ENCODE measurements around the gene MED8. TPM values are rescaled to one million over a fixed set of nuclear protein-coding genes. Genes with fewer than 3 reads are reported as not detected.

The MED8 gene
- polyA plus RNA-seq, 1 experiment: 52.0 TPM

GRCh38 chr1:43359696-43360095, 29.9 kb downstream of the MED8 start:
- peaks cover 17% of the 10 kb centered on the region for H3K36me3 ChIP-seq (ENCODE audit: control insufficient read depth, insufficient read depth, low read length)
- peak overlapping the region; percentile 57 for H3K4me3 ChIP-seq (ENCODE audit: low read depth, low read length)
- ChIA-PET CTCF (no interaction called here), POLR2A (no interaction called here)
- TF ChIP-seq CTCF (IDR thresholded peaks at IDR 0.05; ENCODE audit: insufficient read depth, low read depth, low read length): no peak
- DNase-seq (ENCODE audit: low read depth): no peak
- H3K27me3 ChIP-seq (ENCODE audit: control insufficient read depth, insufficient read depth, low read length): no peaks in the 10 kb centered on the region

- Histone ChIP-seq H3K27me3 (ENCODE audit: control insufficient read depth, insufficient read depth, low read length) (no peaks in the 10 kb centered on the region), H3K4me3 (ENCODE audit: low read depth, low read length) (peak within 1 kb of the TSS; percentile 57), H3K36me3 (ENCODE audit: control insufficient read depth, insufficient read depth, low read length) (peaks cover 12% of the 10 kb centered on the region)
- ChIA-PET POLR2A (interaction anchor here (0.7 kb wide), 2 partner anchors 31 to 90 kb away, joined by 6 to 7 read pairs; partner anchors contain the start of genes MED8 and SZT2), CTCF (interaction anchor here (0.7 to 2.3 kb wide), 9 partner anchors 9 to 132 kb away, joined by 3 to 9 read pairs (median 4); partner anchors contain the start of gene C1orf210)
- peak; percentile 78 for DNase-seq (ENCODE audit: low read depth)
- no peak for TF ChIP-seq CTCF (IDR thresholded peaks at IDR 0.05; ENCODE audit: insufficient read depth, low read depth, low read length)
Observed at GRCh38 chr1:43358746-43359693, 30.6 kb downstream of the MED8 start, which contains the start of gene CDC20. Gene CDC20, plus strand, starts transcription at chr1:43358981. Its CDS starts 235 bp downstream, at chr1:43359216.

- H3K4me3 ChIP-seq (ENCODE audit: low read depth, low read length): peak overlapping the region; percentile 57
- H3K36me3 ChIP-seq (ENCODE audit: control insufficient read depth, insufficient read depth, low read length): peaks cover 6% of the 10 kb centered on the region
- DNase-seq (ENCODE audit: low read depth): no peak
- ChIA-PET CTCF (interaction anchor here (0.7 to 2.3 kb wide), 12 partner anchors 9 to 131 kb away, joined by 3 to 9 read pairs (median 3); partner anchors contain the start of gene C1orf210), POLR2A (interaction anchor here (0.5 to 0.7 kb wide), 3 partner anchors 31 to 125 kb away, joined by 3 to 7 read pairs (median 6); partner anchors contain the start of genes MED8 and SZT2)
- peak; percentile 64 for TF ChIP-seq CTCF (IDR thresholded peaks at IDR 0.05; ENCODE audit: insufficient read depth, low read depth, low read length)
- no peaks in the 10 kb centered on the region for H3K27me3 ChIP-seq (ENCODE audit: control insufficient read depth, insufficient read depth, low read length)
Observed at GRCh38 chr1:43358121-43358745, 31.4 kb downstream of the MED8 start.

- peaks cover 1% of the 10 kb centered on the region; the same call in 1 of the 2 replicates for H3K36me3 ChIP-seq (ENCODE audit: control insufficient read depth, insufficient read depth, low read length)
- no peak for TF ChIP-seq CTCF (IDR thresholded peaks at IDR 0.05; ENCODE audit: insufficient read depth, low read depth, low read length)
- CTCF ChIA-PET: interaction anchor here (1.1 to 2.3 kb wide), 2 partner anchors 33 to 127 kb away, joined by 3 to 9 read pairs; no protein-coding TSS in a partner anchor
- POLR2A ChIA-PET: no interaction called here
- DNase-seq (ENCODE audit: low read depth): no peak
- no peaks in the 10 kb centered on the region for H3K27me3 ChIP-seq (ENCODE audit: control insufficient read depth, insufficient read depth, low read length)
- no peak overlapping the region for H3K4me3 ChIP-seq (ENCODE audit: low read depth, low read length)
Observed at GRCh38 chr1:43357251-43357650, 32.3 kb downstream of the MED8 start.

GRCh38 chr1:43354936-43355335, 34.7 kb downstream of the MED8 start:
- CTCF ChIA-PET: no interaction called here
- POLR2A ChIA-PET: no interaction called here
- no peak for TF ChIP-seq CTCF (IDR thresholded peaks at IDR 0.05; ENCODE audit: insufficient read depth, low read depth, low read length)
- no peaks in the 10 kb centered on the region for H3K27me3 ChIP-seq (ENCODE audit: control insufficient read depth, insufficient read depth, low read length)
- no peak overlapping the region for H3K4me3 ChIP-seq (ENCODE audit: low read depth, low read length)
- no peak for DNase-seq (ENCODE audit: low read depth)
- no peaks in the 10 kb centered on the region; the same call in 1 of the 2 replicates for H3K36me3 ChIP-seq (ENCODE audit: control insufficient read depth, insufficient read depth, low read length)
